ENCODE results near the gene AKAP13.

DNA sequence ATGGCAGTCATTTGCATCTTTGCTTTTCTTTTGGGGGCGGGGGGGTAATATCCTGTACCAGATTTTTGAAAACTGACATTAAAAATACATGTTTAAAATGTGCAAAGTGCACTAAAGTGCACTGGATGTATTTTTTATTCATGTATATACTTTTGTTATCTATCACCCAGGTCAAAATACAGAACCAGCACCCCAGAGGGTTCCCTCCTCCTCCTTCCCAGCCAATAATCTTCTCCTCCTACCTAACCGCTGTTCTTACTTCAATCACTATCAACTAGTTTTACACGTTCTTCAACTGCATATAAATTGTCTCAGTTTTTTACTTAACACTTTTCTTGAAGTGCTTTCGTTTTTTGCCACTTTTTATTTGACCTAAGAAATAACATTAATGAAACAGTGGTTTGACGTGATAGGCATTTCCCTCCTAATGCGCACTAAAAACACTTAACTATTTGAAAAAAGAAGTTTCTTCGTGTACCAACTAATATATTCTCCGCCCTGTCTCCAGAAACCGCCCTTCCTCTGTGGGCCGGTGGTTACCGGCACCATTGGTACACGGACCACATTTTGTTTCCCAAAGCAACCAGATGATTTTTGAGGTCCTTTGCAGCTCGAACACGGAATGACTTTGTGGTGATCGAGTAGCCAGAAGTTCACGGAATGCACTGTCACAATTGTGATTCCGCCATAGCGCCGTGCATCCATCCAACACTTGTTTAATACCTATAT is 836 bp upstream of the AKAP13 start:
- TF ChIP-seq, protein P1, sequence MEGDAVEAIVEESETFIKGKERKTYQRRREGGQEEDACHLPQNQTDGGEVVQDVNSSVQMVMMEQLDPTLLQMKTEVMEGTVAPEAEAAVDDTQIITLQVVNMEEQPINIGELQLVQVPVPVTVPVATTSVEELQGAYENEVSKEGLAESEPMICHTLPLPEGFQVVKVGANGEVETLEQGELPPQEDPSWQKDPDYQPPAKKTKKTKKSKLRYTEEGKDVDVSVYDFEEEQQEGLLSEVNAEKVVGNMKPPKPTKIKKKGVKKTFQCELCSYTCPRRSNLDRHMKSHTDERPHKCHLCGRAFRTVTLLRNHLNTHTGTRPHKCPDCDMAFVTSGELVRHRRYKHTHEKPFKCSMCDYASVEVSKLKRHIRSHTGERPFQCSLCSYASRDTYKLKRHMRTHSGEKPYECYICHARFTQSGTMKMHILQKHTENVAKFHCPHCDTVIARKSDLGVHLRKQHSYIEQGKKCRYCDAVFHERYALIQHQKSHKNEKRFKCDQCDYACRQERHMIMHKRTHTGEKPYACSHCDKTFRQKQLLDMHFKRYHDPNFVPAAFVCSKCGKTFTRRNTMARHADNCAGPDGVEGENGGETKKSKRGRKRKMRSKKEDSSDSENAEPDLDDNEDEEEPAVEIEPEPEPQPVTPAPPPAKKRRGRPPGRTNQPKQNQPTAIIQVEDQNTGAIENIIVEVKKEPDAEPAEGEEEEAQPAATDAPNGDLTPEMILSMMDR (IDR thresholded peaks at IDR 0.05), result no peak
- TF ChIP-seq POLR2A (IDR thresholded peaks at IDR 0.05), result no peak
